ENCODE data around the gene PXDN. TPM values are rescaled to one million over a fixed set of nuclear protein-coding genes. Genes with fewer than 3 reads are reported as not detected.
A peak's percentile ranks its signal among the peaks of the same experiment; 100 is the strongest.

Gene PXDN
- total and polyA plus RNA-seq, 2 of the 4 experiments (the other 2 are of a cell fraction): 153 to 332 TPM

DNA sequence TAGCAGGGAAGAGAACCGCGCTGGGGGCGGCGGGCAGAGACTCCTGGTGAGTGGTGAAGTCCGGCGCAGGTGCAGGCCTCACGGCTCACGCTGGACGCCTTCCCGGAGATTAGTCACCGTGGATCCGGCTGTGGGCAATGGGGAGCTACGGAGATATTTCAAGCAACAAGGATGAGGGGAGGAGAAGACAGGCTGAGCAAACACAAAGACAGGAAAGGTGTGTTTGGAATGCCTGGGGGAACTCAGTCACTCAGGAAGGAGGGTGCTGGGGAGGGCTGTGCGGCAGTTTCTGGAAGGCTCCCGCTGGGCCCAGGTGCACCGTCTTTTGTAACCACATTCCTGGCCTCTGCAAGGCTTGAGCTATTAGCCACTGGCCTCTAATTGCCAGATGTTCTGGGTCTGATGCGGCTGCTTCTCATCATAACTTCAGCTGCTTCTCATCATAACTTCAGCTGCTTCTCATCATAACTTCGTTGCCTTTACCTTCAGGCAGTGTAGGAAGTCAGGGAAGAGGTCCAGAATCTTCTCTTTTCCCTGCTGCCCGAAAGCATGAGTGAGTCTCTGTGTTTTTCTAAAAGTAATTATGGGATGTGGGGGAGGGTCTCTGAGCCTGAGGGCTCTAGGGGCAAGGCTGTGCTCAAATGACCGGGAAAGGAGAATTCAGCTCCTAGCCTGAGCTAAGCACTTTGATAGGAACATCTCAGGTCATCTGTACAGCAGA lies 118.9 kb downstream of the PXDN start:
- peaks cover 4% of the 10 kb centered on the region; the same call in 1 of the 2 replicates for H4K20me1 ChIP-seq (ENCODE audit: insufficient read depth, low read length)
- intact Hi-C loops (cut with micrococcal nuclease): no loop called here
- peaks cover 5% of the 10 kb centered on the region; the same call in 1 of the 2 replicates for H3K36me3 ChIP-seq (ENCODE audit: control insufficient read depth, insufficient read depth, low read length)
- no TSS peak for BruUV-seq (replicated peaks)
- H3K4me2 ChIP-seq (ENCODE audit: low read depth, low read length): no peak overlapping the region
- H4K5ac ChIP-seq (ENCODE audit: low read depth, low read length): no peak overlapping the region
- H2BK120ac ChIP-seq (ENCODE audit: low read depth, low read length): no peak overlapping the region
- H2BK5ac ChIP-seq (ENCODE audit: low read depth, low read length, poor library complexity, severe bottlenecking): no peak overlapping the region
- peaks cover 0 to 9% of the 10 kb centered on the region in 2 experiments; a peak in 2 of 4 replicates for H3K79me1 ChIP-seq (ENCODE audit: low read depth in 1 of 2, low read length in 2 of 2)
- dilution Hi-C loops (cut with HindIII; ENCODE audit: low sequenced_read_pairs, unreplicated experiment): no loop called here
- no peak overlapping the region for H2BK15ac ChIP-seq (ENCODE audit: low read depth, low read length)
- H3K9me1 ChIP-seq (ENCODE audit: insufficient read depth, low read length): peaks cover 9% of the 10 kb centered on the region; the same call in 1 of the 2 replicates
- no peak overlapping the region for H3K23ac ChIP-seq (ENCODE audit: low read depth, low read length)
- peaks cover 2% of the 10 kb centered on the region for H3K4me1 ChIP-seq (ENCODE audit: control insufficient read depth, insufficient read depth, low read length)
- H4K91ac ChIP-seq (ENCODE audit: insufficient read depth, low read depth, low read length): peak overlapping the region; percentile 4; the same call in 1 of the 2 replicates
- H3K56ac ChIP-seq (ENCODE audit: extremely low read depth, insufficient read depth, low read length): no peak overlapping the region
- H4K8ac ChIP-seq (ENCODE audit: low read depth in 2 of 2, low read length in 2 of 2): no peak overlapping the region
- peak overlapping the region; percentile 31; the same call in 1 of the 2 replicates for H2AK5ac ChIP-seq (ENCODE audit: low read depth, low read length)
- peak overlapping the region; percentile 11; the same call in 1 of the 2 replicates for H3K4ac ChIP-seq (ENCODE audit: low read depth, low read length)
- ATAC-seq (ENCODE audit: low read depth): peak; percentile 43
- H3K27ac ChIP-seq (ENCODE audit: insufficient read depth, low read length): no peak overlapping the region
- H3K27me3 ChIP-seq (ENCODE audit: control insufficient read depth, insufficient read depth, low read length): no peaks in the 10 kb centered on the region
- H2AK9ac ChIP-seq (replicated peaks; ENCODE audit: low read depth, low read length, poor library complexity): peak overlapping the region; percentile 88
- ChIA-PET POLR2A (ENCODE audit: unreplicated experiment) (no interaction called here), CTCF (interaction anchor here (2.0 kb wide), 1 partner anchor 125 kb away, joined by 6 read pairs; no protein-coding TSS in a partner anchor)
- no peak overlapping the region for H3K18ac ChIP-seq (ENCODE audit: low read depth, low read length)
- no peak overlapping the region for H3K4me3 ChIP-seq (ENCODE audit: insufficient read depth, low read depth, low read length)
- peak; percentile 82 for DNase-seq
- no peak overlapping the region; the same call in none of the 2 replicates for H2BK20ac ChIP-seq (ENCODE audit: low read depth, low read length)
- peak overlapping the region; percentile 10 for H2AFZ ChIP-seq (replicated peaks; ENCODE audit: low read length, poor library complexity)
- 70% methylated on average over 8 of the region's 20 CpGs; no CpG with 5 or more reads in 1 of the 2 experiments for WGBS, 2 experiments (ENCODE audit: extremely low coverage in 2 of 2, insufficient read length in 1 of 2)
- H3K9ac ChIP-seq (ENCODE audit: low read depth, low read length): no peak overlapping the region
- in situ Hi-C loops (cut with MboI; ENCODE audit: low sequenced_read_pairs): no loop called here
- peak overlapping the region; percentile 5; the same call in 1 of the 2 replicates for H3K14ac ChIP-seq (replicated peaks; ENCODE audit: low read depth, low read length)
- peaks cover 5% of the 10 kb centered on the region for H3K9me3 ChIP-seq (ENCODE audit: control insufficient read depth, insufficient read depth, low read length)
- TF ChIP-seq BHLHE40 (IDR thresholded peaks at IDR 0.05; ENCODE audit: low read depth, low read length) (no peak), RFX5 (IDR thresholded peaks at IDR 0.05; ENCODE audit: low read depth, low read length) (no peak), SMC3 (IDR thresholded peaks at IDR 0.05; ENCODE audit: low read depth, low read length) (no peak), RAD21 (IDR thresholded peaks at IDR 0.05; ENCODE audit: low read length) (no peak), CHD1 (IDR thresholded peaks at IDR 0.05; ENCODE audit: low read depth, low read length) (no peak), MAZ (IDR thresholded peaks at IDR 0.05; ENCODE audit: borderline replicate concordance, low read depth, low read length) (no peak), MAFK (IDR thresholded peaks at IDR 0.05; ENCODE audit: low read depth, low read length) (no peak), MXI1 (IDR thresholded peaks at IDR 0.05; ENCODE audit: borderline replicate concordance, low read depth, low read length) (no peak), CEBPB (IDR thresholded peaks at IDR 0.05; ENCODE audit: low read depth, low read length) (no peak), RCOR1 (IDR thresholded peaks at IDR 0.05; ENCODE audit: insufficient replicate concordance, low read length) (no peak), FOS (IDR thresholded peaks at IDR 0.05; ENCODE audit: low read depth, low read length) (no peak), NFE2L2 (IDR thresholded peaks at IDR 0.05; ENCODE audit: low read depth, low read length) (no peak), POLR2A (IDR thresholded peaks at IDR 0.05; ENCODE audit: low read depth, low read length) (no peak)
- TF ChIP-seq, protein P1, sequence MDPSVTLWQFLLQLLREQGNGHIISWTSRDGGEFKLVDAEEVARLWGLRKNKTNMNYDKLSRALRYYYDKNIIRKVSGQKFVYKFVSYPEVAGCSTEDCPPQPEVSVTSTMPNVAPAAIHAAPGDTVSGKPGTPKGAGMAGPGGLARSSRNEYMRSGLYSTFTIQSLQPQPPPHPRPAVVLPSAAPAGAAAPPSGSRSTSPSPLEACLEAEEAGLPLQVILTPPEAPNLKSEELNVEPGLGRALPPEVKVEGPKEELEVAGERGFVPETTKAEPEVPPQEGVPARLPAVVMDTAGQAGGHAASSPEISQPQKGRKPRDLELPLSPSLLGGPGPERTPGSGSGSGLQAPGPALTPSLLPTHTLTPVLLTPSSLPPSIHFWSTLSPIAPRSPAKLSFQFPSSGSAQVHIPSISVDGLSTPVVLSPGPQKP (IDR thresholded peaks at IDR 0.05; ENCODE audit: borderline replicate concordance, low read depth, low read length): no peak
- TF ChIP-seq, protein P2, sequence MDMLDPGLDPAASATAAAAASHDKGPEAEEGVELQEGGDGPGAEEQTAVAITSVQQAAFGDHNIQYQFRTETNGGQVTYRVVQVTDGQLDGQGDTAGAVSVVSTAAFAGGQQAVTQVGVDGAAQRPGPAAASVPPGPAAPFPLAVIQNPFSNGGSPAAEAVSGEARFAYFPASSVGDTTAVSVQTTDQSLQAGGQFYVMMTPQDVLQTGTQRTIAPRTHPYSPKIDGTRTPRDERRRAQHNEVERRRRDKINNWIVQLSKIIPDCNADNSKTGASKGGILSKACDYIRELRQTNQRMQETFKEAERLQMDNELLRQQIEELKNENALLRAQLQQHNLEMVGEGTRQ (IDR thresholded peaks at IDR 0.05; ENCODE audit: low read depth, low read length): no peak
